Measurements from ENCODE around the gene SNRPD3. TPM values are rescaled to one million over a fixed set of nuclear protein-coding genes. Genes with fewer than 3 reads are reported as not detected.

SNRPD3 gene
- 100 to 1,000 TPM; 104 to 117 TPM for total RNA-seq

DNA sequence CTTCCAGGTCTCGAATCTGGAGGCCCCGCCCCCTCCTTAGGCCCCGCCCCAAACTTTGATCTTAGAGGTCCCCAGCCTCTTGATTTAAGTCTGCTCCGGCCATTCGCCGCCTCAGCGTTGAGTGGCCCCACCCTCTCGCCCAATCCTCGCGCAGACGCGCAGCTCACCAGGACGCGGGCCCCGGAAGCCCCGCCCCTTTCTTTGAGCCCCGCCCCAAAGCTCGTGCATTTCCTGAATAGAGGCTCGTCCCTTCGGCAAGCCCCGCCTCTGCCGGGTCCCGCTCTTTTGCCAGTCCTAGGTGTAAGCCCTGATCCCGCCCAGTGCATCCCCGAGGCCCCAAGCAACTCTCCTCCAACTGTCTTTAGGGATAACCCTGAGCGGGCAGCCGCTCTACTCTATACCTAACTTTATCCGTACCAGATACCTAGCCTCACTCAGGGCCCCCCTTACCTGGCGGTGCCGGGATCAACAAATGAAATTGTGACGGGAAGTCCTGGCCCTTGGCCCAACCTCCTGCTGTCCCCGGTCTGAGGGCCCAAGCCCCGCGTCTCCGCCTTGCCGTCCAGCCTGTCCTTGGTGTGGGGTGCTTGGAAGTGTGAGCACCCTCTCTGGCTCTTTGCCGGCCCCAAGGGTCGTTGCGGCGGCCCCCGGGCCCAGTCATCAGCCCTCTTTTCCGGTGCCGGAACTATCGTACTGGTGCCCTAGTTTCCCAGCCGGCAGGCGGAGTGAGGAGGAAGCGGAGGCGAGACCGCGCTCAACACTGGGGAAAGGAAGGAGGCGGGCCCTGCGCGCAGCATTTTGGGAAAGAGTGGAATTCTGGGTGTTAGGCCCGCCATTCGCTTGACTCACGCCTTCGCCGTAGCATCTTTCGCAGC, at the start of gene SNRPD3:
Gene SNRPD3, plus strand, starts transcription at position 835 of the 875 bp plus-strand sequence. CDS start 1,676 bp downstream, outside the sequence.
- Mint-ChIP-seq H3K4me3 (peak within 1 kb of the TSS; percentile 94), H3K27ac (peak within 1 kb of the TSS; percentile 96 to 97), H3K36me3 (peaks cover 24% of the 10 kb centered on the region), H3K9me3 (no peaks in the 10 kb centered on the region), H3K27me3 (no peaks in the 10 kb centered on the region), H3K4me1 (ENCODE audit: low read depth in 2 of 2) (peaks cover 53 to 59% of the 10 kb centered on the region in 2 donors)
- DNase-seq (ENCODE audit: low spot score) (peak; percentile 98), ATAC-seq (peak; percentile 93 to 94)

GRCh38 chr22:24506802-24507438, 48.9 kb upstream of the SNRPD3 start:
- Mint-ChIP-seq H3K27me3 (no peaks in the 10 kb centered on the region), H3K27ac (peak overlapping the region in 1 of 2 donors; percentile 66), H3K4me3 (no peak overlapping the region), H3K4me1 (ENCODE audit: low read depth in 2 of 2) (peaks cover 45 to 50% of the 10 kb centered on the region in 2 donors), H3K9me3 (no peaks in the 10 kb centered on the region), H3K36me3 (no peaks in the 10 kb centered on the region)
- no peak for DNase-seq (ENCODE audit: low spot score)
- ATAC-seq = no peak

- Mint-ChIP-seq H3K36me3 (no peaks in the 10 kb centered on the region), H3K4me1 (ENCODE audit: low read depth in 2 of 2) (peaks cover 46 to 50% of the 10 kb centered on the region in 2 donors), H3K27ac (peak overlapping the region in 1 of 2 donors; percentile 5), H3K27me3 (no peaks in the 10 kb centered on the region), H3K9me3 (no peaks in the 10 kb centered on the region), H3K4me3 (no peak overlapping the region)
- no peak for ATAC-seq
- no peak for DNase-seq (ENCODE audit: low spot score)
These were observed 48.1 kb upstream of the SNRPD3 start for GRCh38 chr22:24507716-24508115.

DNA sequence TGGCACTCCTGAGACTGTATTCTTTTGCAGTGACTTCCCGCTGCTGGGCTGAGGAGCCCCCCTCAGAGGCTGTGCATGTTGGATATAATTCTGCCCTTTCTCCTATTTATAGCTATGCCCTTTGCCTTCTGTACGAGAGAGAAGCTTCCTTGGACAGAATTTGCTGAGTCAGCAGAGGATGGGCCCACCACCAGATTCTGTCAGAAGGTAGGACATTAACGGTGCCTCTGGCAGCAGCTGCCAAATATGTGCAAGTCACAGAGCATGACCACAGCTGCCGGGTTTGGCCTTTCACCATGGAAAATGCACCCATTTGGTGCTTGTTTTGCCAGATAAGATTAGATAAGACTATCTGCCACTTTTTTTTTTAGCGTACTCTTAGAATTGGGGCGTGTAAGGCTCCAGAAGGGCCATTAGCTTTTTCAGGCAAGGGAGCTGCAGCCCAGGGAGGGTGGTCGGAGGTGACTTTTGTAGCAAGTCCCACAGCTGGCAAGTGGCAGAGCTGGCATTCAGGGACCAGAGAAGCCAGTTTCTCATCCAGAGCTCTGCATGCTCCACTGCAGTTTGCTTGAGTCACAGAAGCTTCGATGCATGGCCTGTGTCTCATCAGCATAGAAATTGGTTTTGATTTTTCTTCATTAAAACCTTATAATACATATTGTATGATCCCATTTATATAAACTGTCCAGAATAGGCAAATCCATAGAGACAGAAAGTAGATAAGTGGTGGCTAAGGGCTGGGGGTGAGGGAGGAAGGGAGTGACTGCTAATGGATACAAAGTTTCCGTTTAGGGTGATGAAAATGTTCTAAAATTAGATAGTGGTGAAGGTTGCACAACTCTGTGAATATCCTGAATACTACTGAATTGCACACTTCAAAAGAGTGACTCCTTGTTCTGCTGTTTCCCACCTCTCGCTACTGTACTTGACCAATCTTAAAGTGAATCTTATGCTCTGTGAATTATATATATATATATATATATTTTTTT, 44.9 kb upstream of the SNRPD3 start:
- H3K27me3 Mint-ChIP-seq = no peaks in the 10 kb centered on the region
- H3K4me1 Mint-ChIP-seq (ENCODE audit: low read depth in 2 of 2) = peaks cover 49 to 51% of the 10 kb centered on the region in 2 donors
- no peaks in the 10 kb centered on the region for H3K9me3 Mint-ChIP-seq
- peak overlapping the region; percentile 44 to 85 for H3K27ac Mint-ChIP-seq
- DNase-seq (ENCODE audit: low spot score) (no peak), ATAC-seq (peak; percentile 69 to 80)
- H3K4me3 Mint-ChIP-seq = peak overlapping the region; percentile 69
- no peaks in the 10 kb centered on the region for H3K36me3 Mint-ChIP-seq

DNA sequence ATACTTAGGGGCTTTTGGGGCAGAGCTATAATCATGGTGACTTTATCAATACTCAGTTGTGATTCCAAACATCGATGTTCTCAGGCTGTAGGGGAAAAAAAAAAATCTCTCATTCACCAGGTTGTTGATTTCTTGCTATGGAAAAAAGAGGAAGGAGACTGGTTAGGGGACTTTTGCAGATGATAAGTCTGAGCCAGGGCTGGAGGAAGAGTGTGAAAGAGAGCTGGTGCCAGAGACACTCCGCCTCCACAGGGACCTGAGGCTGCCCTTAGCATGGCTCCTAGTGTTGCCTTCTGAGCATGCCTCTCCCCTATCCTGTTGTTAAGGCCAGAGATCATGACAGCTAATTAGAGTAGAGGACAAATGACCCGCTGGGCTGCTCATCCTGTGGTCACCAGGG, 43.8 kb upstream of the SNRPD3 start:
- ATAC-seq = no peak
- H3K27me3 Mint-ChIP-seq = no peaks in the 10 kb centered on the region
- H3K36me3 Mint-ChIP-seq = no peaks in the 10 kb centered on the region
- no peaks in the 10 kb centered on the region for H3K9me3 Mint-ChIP-seq
- peak overlapping the region; percentile 44 to 85 for H3K27ac Mint-ChIP-seq
- peak overlapping the region; percentile 46 for H3K4me3 Mint-ChIP-seq
- H3K4me1 Mint-ChIP-seq (ENCODE audit: low read depth in 2 of 2) = peaks cover 43 to 48% of the 10 kb centered on the region in 2 donors
- no peak for DNase-seq (ENCODE audit: low spot score)

DNA sequence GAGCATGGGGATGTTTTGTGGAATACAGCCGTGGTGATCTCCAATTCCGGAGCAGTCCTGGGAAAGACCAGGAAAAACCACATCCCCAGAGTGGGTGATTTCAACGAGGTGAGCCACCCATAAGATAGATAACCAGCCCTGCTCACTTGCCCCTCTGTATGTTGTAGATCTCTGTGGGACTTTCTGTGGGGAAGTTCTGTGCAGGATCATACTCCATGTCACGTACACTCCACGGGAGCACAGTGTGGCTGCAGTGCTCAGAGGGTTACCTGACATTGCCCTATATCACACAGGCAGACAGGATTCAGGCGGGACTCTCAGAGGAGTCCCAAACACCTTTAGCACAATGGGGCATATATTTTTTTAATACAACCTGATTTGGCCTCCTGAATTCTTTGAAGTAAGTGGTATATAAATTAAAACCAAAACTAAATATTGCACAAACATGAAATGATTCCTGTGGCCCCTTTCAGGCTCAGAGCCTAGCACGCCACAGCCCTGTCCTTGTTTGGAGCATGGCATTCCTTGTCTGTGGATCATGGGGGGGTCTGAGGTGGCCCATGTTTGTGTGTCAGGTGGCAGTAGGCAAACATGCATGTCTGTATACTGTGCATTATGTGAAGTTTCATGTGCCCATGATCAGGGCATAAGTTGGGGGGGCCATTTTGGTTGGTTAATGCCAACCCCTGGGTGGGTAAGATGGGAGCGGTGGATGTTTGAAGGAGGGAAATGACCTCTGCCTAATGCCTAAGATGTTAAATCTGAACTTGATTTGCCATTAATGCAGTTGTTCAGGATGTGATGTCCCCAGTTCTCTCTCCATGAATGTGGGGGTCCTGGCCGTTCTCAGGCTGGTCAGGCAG, 42.2 kb upstream of the SNRPD3 start:
- peak overlapping the region in 1 of 2 donors; percentile 87 for H3K27ac Mint-ChIP-seq
- DNase-seq (ENCODE audit: low spot score) = no peak
- no peaks in the 10 kb centered on the region for H3K36me3 Mint-ChIP-seq
- H3K9me3 Mint-ChIP-seq = no peaks in the 10 kb centered on the region
- H3K4me1 Mint-ChIP-seq (ENCODE audit: low read depth in 2 of 2) = peaks cover 43 to 51% of the 10 kb centered on the region in 2 donors
- no peaks in the 10 kb centered on the region for H3K27me3 Mint-ChIP-seq
- H3K4me3 Mint-ChIP-seq = peak overlapping the region; percentile 10
- ATAC-seq = no peak

DNA sequence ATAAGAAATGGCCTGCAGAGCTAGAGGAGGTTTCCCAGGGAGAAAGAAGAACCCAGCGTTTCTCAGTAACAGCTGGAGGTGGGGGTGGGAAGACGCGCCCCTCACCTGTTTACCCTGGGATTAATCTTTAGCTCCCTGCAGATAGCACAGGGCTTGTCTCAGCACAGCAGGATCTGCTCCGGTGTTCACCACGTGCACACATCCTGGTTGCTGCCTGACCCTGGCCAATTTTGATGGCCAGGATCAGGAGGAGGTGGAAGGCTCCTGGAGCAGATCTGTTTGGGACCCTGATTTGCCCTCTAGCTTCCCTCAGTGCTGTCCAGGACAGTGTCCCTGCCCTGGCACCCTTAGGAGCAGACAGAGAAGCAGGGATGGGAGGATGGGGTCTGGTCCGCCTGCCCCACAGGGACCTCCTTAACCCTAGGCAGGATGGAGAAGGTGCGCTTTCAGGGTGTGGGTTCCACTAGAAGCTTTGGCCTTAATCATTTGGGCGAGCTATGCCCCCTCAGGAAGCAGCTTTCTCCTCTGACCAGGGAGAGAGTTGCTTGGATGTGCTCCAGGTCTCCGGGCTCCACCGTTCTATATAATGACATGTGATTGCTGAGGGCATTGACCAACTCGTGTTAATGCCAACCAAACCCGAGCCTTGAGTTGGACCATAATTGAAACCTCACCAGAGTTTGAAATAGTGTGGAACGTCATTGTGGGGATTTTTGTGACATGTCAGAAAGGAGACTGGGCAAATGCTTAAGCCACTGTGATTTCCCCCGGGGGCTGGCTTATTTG, 41.4 kb upstream of the SNRPD3 start:
- peak overlapping the region in 1 of 2 donors; percentile 87 for H3K27ac Mint-ChIP-seq
- H3K27me3 Mint-ChIP-seq = no peaks in the 10 kb centered on the region
- ATAC-seq (peak; percentile 50 to 68), DNase-seq (ENCODE audit: low spot score) (no peak)
- peak overlapping the region; percentile 17 for H3K4me3 Mint-ChIP-seq
- H3K36me3 Mint-ChIP-seq = no peaks in the 10 kb centered on the region
- H3K4me1 Mint-ChIP-seq (ENCODE audit: low read depth in 2 of 2) = peaks cover 43 to 53% of the 10 kb centered on the region in 2 donors
- H3K9me3 Mint-ChIP-seq = no peaks in the 10 kb centered on the region

- no peak for ATAC-seq
- H3K4me3 Mint-ChIP-seq = peak overlapping the region; percentile 17
- H3K27ac Mint-ChIP-seq = peak overlapping the region in 1 of 2 donors; percentile 87
- no peaks in the 10 kb centered on the region for H3K9me3 Mint-ChIP-seq
- no peak for DNase-seq (ENCODE audit: low spot score)
- H3K36me3 Mint-ChIP-seq = no peaks in the 10 kb centered on the region
- no peaks in the 10 kb centered on the region for H3K27me3 Mint-ChIP-seq
- H3K4me1 Mint-ChIP-seq (ENCODE audit: low read depth in 2 of 2) = peaks cover 37 to 53% of the 10 kb centered on the region in 2 donors
These were observed 40.8 kb upstream of the SNRPD3 start for GRCh38 chr22:24515027-24515338.

DNA sequence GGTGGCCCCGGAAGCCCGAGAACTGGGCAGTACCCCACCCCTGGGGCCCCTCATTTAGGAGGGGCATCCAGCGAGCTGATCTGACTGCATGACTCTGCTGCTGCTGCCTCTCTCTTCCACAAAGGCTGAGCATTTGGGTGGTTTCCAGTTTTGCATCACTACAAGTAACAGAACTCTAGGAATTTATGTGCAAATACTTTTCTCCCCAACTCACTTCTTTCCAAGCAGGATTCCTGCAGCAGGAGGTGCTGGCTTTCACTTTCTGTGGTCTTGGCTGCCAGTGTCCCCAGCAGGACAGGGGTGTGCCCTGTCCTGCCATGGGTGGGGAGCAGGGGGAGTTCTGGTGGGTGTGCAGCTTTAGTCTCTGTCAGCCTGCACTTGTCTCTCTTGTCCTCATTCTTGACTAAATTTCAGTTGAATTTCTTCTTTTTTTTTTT, 39.5 kb upstream of the SNRPD3 start:
- DNase-seq (ENCODE audit: low spot score) (no peak), ATAC-seq (peak; percentile 58 to 80)
- Mint-ChIP-seq H3K9me3 (no peaks in the 10 kb centered on the region), H3K36me3 (no peaks in the 10 kb centered on the region), H3K4me1 (ENCODE audit: low read depth in 2 of 2) (peaks cover 24 to 40% of the 10 kb centered on the region in 2 donors), H3K27me3 (no peaks in the 10 kb centered on the region), H3K27ac (peak overlapping the region in 1 of 2 donors; percentile 87), H3K4me3 (no peak overlapping the region)

DNA sequence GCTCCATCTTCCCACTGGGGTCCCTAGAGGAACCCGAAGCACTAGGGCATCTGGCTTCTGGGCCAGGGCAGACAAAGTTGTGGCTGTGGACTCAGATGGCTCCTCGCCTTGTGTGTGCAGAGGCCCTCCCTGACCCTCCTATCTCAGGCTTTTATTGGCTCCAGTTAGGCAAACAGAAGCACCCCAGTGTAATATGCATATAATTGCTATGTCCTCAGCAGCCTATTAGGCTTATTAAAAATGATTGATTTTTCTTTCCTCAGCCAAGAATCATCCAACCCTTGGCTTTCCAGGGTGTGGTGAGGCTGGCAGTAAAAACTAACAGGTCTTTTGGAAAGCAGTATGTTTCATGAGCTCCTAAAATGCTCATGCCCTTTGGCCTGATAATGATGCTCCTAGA, 38.4 kb upstream of the SNRPD3 start:
- Mint-ChIP-seq H3K27ac (peak overlapping the region in 1 of 2 donors; percentile 87), H3K4me1 (ENCODE audit: low read depth in 2 of 2) (peaks cover 22 to 40% of the 10 kb centered on the region in 2 donors), H3K4me3 (no peak overlapping the region), H3K27me3 (no peaks in the 10 kb centered on the region), H3K9me3 (no peaks in the 10 kb centered on the region), H3K36me3 (no peaks in the 10 kb centered on the region)
- ATAC-seq (no peak), DNase-seq (ENCODE audit: low spot score) (no peak)

GRCh38 chr22:24518228-24518627, 37.6 kb upstream of the SNRPD3 start:
- H3K4me1 Mint-ChIP-seq (ENCODE audit: low read depth in 2 of 2) = peaks cover 17 to 37% of the 10 kb centered on the region in 2 donors
- H3K27me3 Mint-ChIP-seq = no peaks in the 10 kb centered on the region
- no peak for ATAC-seq
- no peak overlapping the region for H3K4me3 Mint-ChIP-seq
- no peak overlapping the region for H3K27ac Mint-ChIP-seq
- no peak for DNase-seq (ENCODE audit: low spot score)
- no peaks in the 10 kb centered on the region for H3K36me3 Mint-ChIP-seq
- no peaks in the 10 kb centered on the region for H3K9me3 Mint-ChIP-seq
